Measurements from ENCODE around the gene MSANTD1.

DNA sequence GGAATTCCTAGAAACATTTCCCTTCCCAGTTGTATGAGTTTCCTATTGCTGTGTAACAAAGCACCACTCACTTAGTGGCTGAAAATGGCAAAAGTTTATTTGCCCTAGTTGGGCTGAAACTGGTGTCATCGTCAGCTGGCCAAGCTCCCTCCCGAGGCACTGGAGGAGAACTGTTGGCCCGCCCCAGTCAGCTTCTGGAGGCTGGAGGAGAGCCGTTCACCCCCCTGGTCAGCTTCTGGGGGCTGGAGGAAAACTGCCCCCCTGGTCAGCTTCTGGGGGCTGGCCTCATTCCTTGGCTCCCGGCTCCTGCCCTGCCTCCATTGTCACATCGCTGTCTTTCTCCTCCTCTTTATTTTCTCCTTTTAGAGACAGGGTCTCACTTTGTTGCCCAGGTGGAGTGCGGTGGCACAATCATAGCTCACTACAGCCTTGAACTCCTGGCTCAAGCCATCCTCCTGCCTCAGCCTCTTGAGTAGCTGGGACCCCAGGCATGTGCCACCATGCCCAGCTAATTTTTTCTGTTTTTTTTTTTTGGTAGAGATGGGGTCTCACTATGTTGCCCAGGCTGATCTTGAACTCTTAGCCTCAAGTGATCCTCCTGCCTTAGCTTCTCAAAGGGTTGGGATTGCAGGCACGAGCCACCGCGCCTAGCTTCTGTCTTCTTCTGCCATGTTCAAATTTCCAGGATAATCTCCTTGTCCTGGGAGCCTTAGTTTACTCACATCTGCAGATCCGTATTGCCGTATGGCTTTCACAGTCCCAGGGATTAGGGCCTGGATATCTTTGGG, 47.1 kb downstream of the MSANTD1 start:
- no peak for TF ChIP-seq FOXM1 (IDR thresholded peaks at IDR 0.05; ENCODE audit: borderline replicate concordance)
- no peak for TF ChIP-seq FOXA1 (IDR thresholded peaks at IDR 0.05)
- TF ChIP-seq SP1 (IDR thresholded peaks at IDR 0.05): no peak

Data from HEK293T (cell line).